Measurements from ENCODE around the gene TROAP. TPM values are rescaled to one million over a fixed set of nuclear protein-coding genes. Genes with fewer than 3 reads are reported as not detected.

Gene TROAP
- total RNA-seq, 1 donor from 2014 or later = 44.9 TPM

DNA sequence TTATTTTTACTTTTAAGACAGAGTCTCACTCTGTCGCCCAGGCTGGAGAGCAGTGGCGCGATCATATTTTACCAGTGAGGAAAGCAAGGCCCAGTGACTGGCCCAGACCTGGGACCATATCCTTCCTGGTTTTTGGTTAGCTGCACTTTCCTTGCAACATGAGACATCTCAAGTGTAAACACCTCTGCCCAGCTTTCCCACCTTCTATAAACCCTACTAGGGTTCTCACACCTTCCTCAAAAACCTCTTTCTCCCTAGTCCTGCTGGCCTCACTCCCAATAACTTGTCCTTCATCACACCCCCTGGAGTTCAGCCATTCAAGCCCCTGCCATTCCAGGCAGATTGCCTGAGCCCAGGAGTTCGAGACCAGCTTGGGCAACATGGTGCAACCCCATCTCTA lies 38.4 kb upstream of the TROAP start:
- Mint-ChIP-seq H3K9me3 (ENCODE audit: low read depth) (no peaks in the 10 kb centered on the region), H3K4me1 (ENCODE audit: low read depth) (peaks cover 8% of the 10 kb centered on the region), H3K27me3 (peaks cover 23% of the 10 kb centered on the region), H3K4me3 (ENCODE audit: low read depth) (no peak overlapping the region), H3K36me3 (ENCODE audit: insufficient read depth) (no peaks in the 10 kb centered on the region), H3K27ac (no peak overlapping the region)
- DNase-seq (ENCODE audit: low spot score, unreplicated experiment) = no peak
- TF ChIP-seq, protein P1, sequence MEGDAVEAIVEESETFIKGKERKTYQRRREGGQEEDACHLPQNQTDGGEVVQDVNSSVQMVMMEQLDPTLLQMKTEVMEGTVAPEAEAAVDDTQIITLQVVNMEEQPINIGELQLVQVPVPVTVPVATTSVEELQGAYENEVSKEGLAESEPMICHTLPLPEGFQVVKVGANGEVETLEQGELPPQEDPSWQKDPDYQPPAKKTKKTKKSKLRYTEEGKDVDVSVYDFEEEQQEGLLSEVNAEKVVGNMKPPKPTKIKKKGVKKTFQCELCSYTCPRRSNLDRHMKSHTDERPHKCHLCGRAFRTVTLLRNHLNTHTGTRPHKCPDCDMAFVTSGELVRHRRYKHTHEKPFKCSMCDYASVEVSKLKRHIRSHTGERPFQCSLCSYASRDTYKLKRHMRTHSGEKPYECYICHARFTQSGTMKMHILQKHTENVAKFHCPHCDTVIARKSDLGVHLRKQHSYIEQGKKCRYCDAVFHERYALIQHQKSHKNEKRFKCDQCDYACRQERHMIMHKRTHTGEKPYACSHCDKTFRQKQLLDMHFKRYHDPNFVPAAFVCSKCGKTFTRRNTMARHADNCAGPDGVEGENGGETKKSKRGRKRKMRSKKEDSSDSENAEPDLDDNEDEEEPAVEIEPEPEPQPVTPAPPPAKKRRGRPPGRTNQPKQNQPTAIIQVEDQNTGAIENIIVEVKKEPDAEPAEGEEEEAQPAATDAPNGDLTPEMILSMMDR (IDR thresholded peaks at IDR 0.05; ENCODE audit: unreplicated experiment) = no peak

DNA sequence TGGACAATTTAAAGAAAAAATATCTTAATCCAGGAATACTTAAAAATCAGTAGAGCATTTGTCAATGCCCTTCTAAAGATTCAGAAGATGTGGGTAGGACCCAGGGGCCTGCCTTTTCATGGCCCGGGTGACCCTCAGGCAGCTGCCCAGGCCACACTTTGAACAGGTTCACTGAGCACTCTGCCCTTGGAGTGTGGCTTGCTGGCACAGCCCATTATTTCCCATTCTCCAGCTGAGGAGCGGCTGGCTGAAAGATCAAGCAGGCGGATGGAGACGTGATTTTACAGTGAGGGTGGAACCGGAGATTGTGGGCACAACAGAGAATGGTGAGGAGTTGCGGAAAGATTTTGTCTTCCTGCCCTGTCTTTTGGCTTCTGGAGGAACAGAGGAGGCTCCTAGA lies 35.2 kb upstream of the TROAP start:
- DNase-seq (ENCODE audit: low spot score, unreplicated experiment) = no peak
- Mint-ChIP-seq H3K36me3 (ENCODE audit: insufficient read depth) (no peaks in the 10 kb centered on the region), H3K4me3 (ENCODE audit: low read depth) (no peak overlapping the region), H3K4me1 (ENCODE audit: low read depth) (peaks cover 1% of the 10 kb centered on the region), H3K9me3 (ENCODE audit: low read depth) (no peaks in the 10 kb centered on the region), H3K27me3 (peaks cover 40% of the 10 kb centered on the region), H3K27ac (no peak overlapping the region)
- TF ChIP-seq, protein P1 (IDR thresholded peaks at IDR 0.05; ENCODE audit: unreplicated experiment) = no peak

DNA sequence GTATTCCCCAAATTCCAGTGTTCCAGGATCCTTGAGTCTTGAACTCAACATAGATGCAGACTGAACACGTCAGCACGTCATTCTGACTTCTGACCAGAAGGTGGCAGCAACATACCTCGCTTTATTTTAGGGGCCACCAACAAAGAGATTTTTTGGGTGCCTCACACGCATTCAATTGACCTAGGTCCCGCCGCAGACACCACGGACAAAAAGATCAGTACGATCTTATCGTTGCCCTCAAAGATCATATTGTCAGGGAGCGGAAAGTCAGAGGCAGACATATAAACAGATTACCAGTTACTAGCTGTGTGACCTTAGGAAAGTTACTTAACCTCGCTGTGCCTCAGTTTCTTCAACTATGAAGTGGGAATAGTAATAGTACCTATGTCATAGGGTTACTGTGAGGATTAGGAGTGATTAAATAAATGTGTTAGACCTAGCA lies 34.6 kb upstream of the TROAP start:
- peaks cover 44% of the 10 kb centered on the region for H3K27me3 Mint-ChIP-seq
- peaks cover 1% of the 10 kb centered on the region for H3K4me1 Mint-ChIP-seq (ENCODE audit: low read depth)
- no peaks in the 10 kb centered on the region for H3K9me3 Mint-ChIP-seq (ENCODE audit: low read depth)
- no peak overlapping the region for H3K4me3 Mint-ChIP-seq (ENCODE audit: low read depth)
- H3K27ac Mint-ChIP-seq = no peak overlapping the region
- H3K36me3 Mint-ChIP-seq (ENCODE audit: insufficient read depth) = no peaks in the 10 kb centered on the region
- DNase-seq (ENCODE audit: low spot score, unreplicated experiment) = peak; percentile 40
- TF ChIP-seq, protein P1 (IDR thresholded peaks at IDR 0.05; ENCODE audit: unreplicated experiment) = peak; percentile 85

- TF ChIP-seq, protein P1 (IDR thresholded peaks at IDR 0.05; ENCODE audit: unreplicated experiment) = no peak
- Mint-ChIP-seq H3K4me3 (ENCODE audit: low read depth) (no peak overlapping the region), H3K36me3 (ENCODE audit: insufficient read depth) (no peaks in the 10 kb centered on the region), H3K27me3 (peaks cover 50% of the 10 kb centered on the region), H3K9me3 (ENCODE audit: low read depth) (no peaks in the 10 kb centered on the region), H3K4me1 (ENCODE audit: low read depth) (peaks cover 1% of the 10 kb centered on the region), H3K27ac (peak overlapping the region; percentile 16)
- DNase-seq (ENCODE audit: low spot score, unreplicated experiment) = no peak
Observed at GRCh38 chr12:49288922-49289555, 34.0 kb upstream of the TROAP start.

- H3K27me3 Mint-ChIP-seq = peaks cover 70% of the 10 kb centered on the region
- H3K9me3 Mint-ChIP-seq (ENCODE audit: low read depth) = no peaks in the 10 kb centered on the region
- H3K27ac Mint-ChIP-seq = no peak overlapping the region
- no peak overlapping the region for H3K4me3 Mint-ChIP-seq (ENCODE audit: low read depth)
- H3K4me1 Mint-ChIP-seq (ENCODE audit: low read depth) = peaks cover 4% of the 10 kb centered on the region
- TF ChIP-seq, protein P1 (IDR thresholded peaks at IDR 0.05; ENCODE audit: unreplicated experiment) = no peak
- no peak for DNase-seq (ENCODE audit: low spot score, unreplicated experiment)
- no peaks in the 10 kb centered on the region for H3K36me3 Mint-ChIP-seq (ENCODE audit: insufficient read depth)
Observed at GRCh38 chr12:49292729-49293055, 30.4 kb upstream of the TROAP start.
